ENCODE results near the gene ARRDC3.

The ARRDC3 gene

GRCh38 chr5:91383027-91383955 lies at the start of gene ARRDC3:
Gene ARRDC3 (minus strand): TSS chr5:91383317. CDS start chr5:91383092, 225 bp downstream.
- H3K36me3 ChIP-seq (ENCODE audit: control insufficient read depth, insufficient read depth, low read length), result peaks cover 2% of the 10 kb centered on the region
- H3K9ac ChIP-seq (ENCODE audit: low read length), result peak within 1 kb of the TSS; percentile 96
- H3K4me1 ChIP-seq (ENCODE audit: control insufficient read depth, insufficient read depth, low read length), result peaks cover 18% of the 10 kb centered on the region
- peak within 1 kb of the TSS; percentile 98 for H3K27ac ChIP-seq (ENCODE audit: low read depth, low read length)
- no peaks in the 10 kb centered on the region for H3K27me3 ChIP-seq (ENCODE audit: control insufficient read depth, insufficient read depth, low read length)
- H3K4me3 ChIP-seq (ENCODE audit: low read length), result peak within 1 kb of the TSS; percentile 95

DNA sequence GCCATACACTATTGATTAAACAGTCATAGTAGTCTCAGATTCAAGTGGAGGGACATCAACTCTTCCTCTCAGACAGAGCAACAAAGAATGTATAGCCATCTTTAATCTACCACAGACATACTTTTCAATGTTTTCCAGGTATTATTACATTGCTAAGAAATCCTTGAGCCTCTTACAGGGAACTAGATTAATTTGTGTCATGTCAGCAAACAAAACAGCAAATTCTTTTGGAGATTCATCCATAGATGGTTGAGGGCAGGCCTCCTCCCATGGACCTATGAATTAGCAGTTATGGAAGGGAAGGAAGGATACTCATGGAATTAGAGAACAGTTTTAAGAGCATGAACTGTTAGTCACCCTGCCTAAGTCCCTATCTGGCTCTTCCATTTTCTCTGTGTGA lies 47.8 kb upstream of the ARRDC3 start:
- Histone ChIP-seq H3K36me3 (ENCODE audit: control insufficient read depth, insufficient read depth, low read length) (no peaks in the 10 kb centered on the region), H3K27me3 (ENCODE audit: control insufficient read depth, insufficient read depth, low read length) (no peaks in the 10 kb centered on the region), H3K27ac (ENCODE audit: low read depth, low read length) (no peak overlapping the region), H3K9ac (ENCODE audit: low read length) (no peak overlapping the region), H3K4me1 (ENCODE audit: control insufficient read depth, insufficient read depth, low read length) (no peaks in the 10 kb centered on the region), H3K4me3 (ENCODE audit: low read length) (no peak overlapping the region)

GRCh38 chr5:91424638-91425436 lies 41.7 kb upstream of the ARRDC3 start:
- H3K27ac ChIP-seq (ENCODE audit: low read depth, low read length), result no peak overlapping the region
- no peaks in the 10 kb centered on the region for H3K4me1 ChIP-seq (ENCODE audit: control insufficient read depth, insufficient read depth, low read length)
- H3K9ac ChIP-seq (ENCODE audit: low read length), result no peak overlapping the region
- H3K36me3 ChIP-seq (ENCODE audit: control insufficient read depth, insufficient read depth, low read length), result no peaks in the 10 kb centered on the region
- no peak overlapping the region for H3K4me3 ChIP-seq (ENCODE audit: low read length)
- no peaks in the 10 kb centered on the region for H3K27me3 ChIP-seq (ENCODE audit: control insufficient read depth, insufficient read depth, low read length)

DNA sequence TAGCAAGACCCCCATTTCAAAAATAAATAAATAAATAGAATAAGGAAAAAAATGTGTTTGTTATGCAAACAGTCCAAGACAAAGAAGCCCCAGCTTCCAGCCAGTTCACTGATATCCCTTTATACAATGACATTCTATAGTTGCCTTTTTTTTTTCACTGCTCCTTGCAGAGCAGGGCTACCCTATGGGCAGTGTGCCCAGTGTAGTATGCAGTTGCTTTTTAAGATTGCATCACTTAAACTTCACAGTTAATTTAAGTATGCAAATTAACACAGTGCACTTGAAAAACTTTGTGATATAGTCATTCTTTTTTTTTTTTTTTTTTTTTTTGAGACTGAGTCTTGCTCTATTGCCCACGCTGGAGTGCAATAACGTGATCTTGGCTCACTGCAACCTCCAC lies 40.8 kb upstream of the ARRDC3 start:
- Histone ChIP-seq H3K9ac (ENCODE audit: low read length) (no peak overlapping the region), H3K4me3 (ENCODE audit: low read length) (no peak overlapping the region), H3K36me3 (ENCODE audit: control insufficient read depth, insufficient read depth, low read length) (no peaks in the 10 kb centered on the region), H3K27me3 (ENCODE audit: control insufficient read depth, insufficient read depth, low read length) (no peaks in the 10 kb centered on the region), H3K4me1 (ENCODE audit: control insufficient read depth, insufficient read depth, low read length) (no peaks in the 10 kb centered on the region), H3K27ac (ENCODE audit: low read depth, low read length) (no peak overlapping the region)

- Histone ChIP-seq H3K36me3 (ENCODE audit: control insufficient read depth, insufficient read depth, low read length) (no peaks in the 10 kb centered on the region), H3K27me3 (ENCODE audit: control insufficient read depth, insufficient read depth, low read length) (no peaks in the 10 kb centered on the region)
Observed at GRCh38 chr5:91420879-91421278, 37.8 kb upstream of the ARRDC3 start.

DNA sequence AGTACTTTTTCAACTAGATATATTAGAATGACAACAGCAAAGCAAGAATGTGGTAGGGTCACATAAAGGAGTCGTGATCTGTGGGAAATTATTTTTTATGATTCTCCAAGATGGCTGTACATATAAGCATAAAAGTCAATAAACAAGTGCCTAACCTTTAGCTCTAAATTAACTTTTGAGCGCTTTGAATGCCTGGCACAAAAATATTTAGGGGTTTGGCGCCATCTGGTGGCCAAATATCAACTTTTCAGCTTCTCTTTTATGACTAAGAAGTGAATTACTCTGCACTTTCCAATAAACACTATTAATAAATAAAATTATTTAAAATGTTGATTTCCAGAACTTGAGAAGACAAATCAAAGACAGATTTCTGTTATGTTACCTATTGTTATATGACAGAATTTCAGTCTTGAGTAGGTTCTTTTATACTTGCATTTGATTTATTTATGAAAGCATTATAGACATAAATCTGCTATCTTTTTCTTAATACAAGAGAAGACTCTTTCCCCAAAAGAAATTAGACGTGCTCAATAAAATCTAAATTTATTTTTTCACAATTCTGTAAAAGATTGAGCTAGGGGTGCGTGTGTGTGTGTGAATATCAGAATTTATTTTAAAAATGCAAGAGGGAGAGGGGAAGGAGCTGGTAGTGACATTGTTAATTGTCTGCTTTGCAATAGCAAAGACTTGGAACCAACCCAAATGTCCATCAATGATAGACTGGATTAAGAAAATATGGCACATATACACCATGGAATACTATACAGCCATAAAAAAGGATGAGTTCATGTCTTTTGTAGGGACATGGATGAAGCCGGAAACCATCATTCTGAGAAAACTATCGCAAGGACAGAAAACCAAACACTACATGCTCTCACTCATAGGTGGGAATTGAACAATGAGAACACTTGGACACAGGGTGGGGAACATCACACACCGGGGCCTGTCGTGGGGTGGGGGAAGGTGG lies 36.7 kb upstream of the ARRDC3 start:
- Histone ChIP-seq H3K27me3 (ENCODE audit: control insufficient read depth, insufficient read depth, low read length) (no peaks in the 10 kb centered on the region), H3K36me3 (ENCODE audit: control insufficient read depth, insufficient read depth, low read length) (no peaks in the 10 kb centered on the region), H3K27ac (ENCODE audit: low read depth, low read length) (no peak overlapping the region), H3K9ac (ENCODE audit: low read length) (no peak overlapping the region), H3K4me3 (ENCODE audit: low read length) (no peak overlapping the region), H3K4me1 (ENCODE audit: control insufficient read depth, insufficient read depth, low read length) (no peaks in the 10 kb centered on the region)

More at GRCh38 chr5:91420879-91421278, 37.8 kb upstream of the ARRDC3 start:
- Histone ChIP-seq H3K4me3 (ENCODE audit: low read length) (no peak overlapping the region), H3K4me1 (ENCODE audit: control insufficient read depth, insufficient read depth, low read length) (no peaks in the 10 kb centered on the region), H3K27ac (ENCODE audit: low read depth, low read length) (no peak overlapping the region), H3K9ac (ENCODE audit: low read length) (no peak overlapping the region)

DNA sequence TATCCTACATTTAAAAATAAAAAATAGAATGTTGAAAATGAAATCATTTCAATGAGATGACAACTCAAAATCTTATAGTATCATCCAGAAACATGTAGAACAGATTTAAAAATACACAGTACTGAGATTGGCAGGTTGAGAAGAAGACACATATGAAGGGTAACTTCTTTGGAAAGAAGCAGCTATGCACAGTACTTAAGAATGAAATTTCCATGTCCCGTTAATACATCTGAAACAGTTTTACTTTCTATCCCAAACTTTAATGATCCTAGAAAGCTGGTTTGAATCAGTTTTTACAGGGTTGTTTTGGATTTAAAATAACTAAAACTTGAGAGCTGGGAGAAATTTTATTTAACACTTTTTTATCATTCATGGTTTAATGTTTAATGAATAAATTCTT lies 36.0 kb upstream of the ARRDC3 start:
- Histone ChIP-seq H3K27me3 (ENCODE audit: control insufficient read depth, insufficient read depth, low read length) (no peaks in the 10 kb centered on the region), H3K9ac (ENCODE audit: low read length) (no peak overlapping the region), H3K4me1 (ENCODE audit: control insufficient read depth, insufficient read depth, low read length) (no peaks in the 10 kb centered on the region), H3K4me3 (ENCODE audit: low read length) (no peak overlapping the region), H3K36me3 (ENCODE audit: control insufficient read depth, insufficient read depth, low read length) (no peaks in the 10 kb centered on the region), H3K27ac (ENCODE audit: low read depth, low read length) (no peak overlapping the region)

DNA sequence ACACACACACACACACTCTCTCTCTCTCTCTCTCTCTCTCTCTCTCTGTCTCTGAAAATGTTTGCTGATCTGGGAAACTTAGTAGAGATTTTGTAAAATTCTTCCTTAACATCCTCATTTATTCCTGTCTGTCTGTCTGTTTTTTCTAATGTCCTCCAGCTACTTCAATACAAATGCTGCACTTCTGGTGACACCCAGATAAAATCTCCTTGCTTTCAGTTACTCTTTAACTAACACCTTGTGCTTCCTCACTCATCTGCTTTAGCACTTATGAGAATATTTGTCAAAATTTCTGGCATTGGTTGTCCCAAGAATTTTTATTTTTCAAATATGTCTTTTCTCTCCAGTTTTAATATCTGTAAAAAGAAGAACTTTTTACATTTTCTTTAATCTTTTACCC lies 35.0 kb upstream of the ARRDC3 start:
- Histone ChIP-seq H3K27ac (ENCODE audit: low read depth, low read length) (no peak overlapping the region), H3K36me3 (ENCODE audit: control insufficient read depth, insufficient read depth, low read length) (no peaks in the 10 kb centered on the region)

DNA sequence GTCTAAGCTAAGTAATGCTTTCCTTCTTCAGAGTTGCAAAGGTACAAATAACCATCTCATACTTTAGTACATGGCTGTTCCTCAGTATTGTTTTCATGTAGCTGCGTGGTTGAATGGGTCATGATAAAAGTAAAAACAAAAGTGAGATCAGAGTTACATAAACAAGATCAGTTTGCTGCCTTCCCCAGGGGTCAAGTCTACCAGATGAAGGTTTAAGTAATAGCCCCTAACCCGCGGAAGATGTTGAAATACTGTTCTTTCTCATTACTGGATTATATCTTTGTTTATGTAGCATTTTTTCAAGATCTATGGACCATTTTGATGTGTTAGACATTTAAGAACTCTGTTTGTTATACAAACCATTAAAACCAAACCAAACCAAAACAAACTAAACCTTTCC lies 34.1 kb upstream of the ARRDC3 start:
- Histone ChIP-seq H3K27me3 (ENCODE audit: control insufficient read depth, insufficient read depth, low read length) (no peaks in the 10 kb centered on the region), H3K36me3 (ENCODE audit: control insufficient read depth, insufficient read depth, low read length) (no peaks in the 10 kb centered on the region), H3K9ac (ENCODE audit: low read length) (no peak overlapping the region), H3K4me1 (ENCODE audit: control insufficient read depth, insufficient read depth, low read length) (no peaks in the 10 kb centered on the region), H3K4me3 (ENCODE audit: low read length) (no peak overlapping the region), H3K27ac (ENCODE audit: low read depth, low read length) (no peak overlapping the region)

More for the DNA sequence above, 35.0 kb upstream of the ARRDC3 start:
- H3K9ac ChIP-seq (ENCODE audit: low read length), result no peak overlapping the region
- H3K4me3 ChIP-seq (ENCODE audit: low read length), result no peak overlapping the region
- H3K27me3 ChIP-seq (ENCODE audit: control insufficient read depth, insufficient read depth, low read length), result no peaks in the 10 kb centered on the region
- H3K4me1 ChIP-seq (ENCODE audit: control insufficient read depth, insufficient read depth, low read length), result no peaks in the 10 kb centered on the region

DNA sequence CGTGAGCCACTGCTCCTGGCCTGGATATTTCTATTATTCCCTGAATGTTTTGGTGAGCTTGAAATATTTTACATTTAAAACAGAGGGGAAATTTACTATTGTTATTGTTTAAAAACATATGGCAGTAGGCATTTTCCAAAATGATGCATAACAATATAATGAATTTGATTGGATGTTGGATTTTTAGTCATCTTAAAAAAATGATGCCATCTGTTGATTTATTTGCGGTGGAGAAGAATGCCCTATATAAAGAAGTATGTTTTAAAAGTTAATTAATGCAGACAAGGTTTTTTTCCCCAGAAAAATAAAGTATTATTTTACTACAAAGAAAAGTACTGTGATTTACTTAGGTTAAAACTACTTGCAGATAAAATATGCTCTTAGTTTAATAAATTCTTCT lies 33.4 kb upstream of the ARRDC3 start:
- H3K4me3 ChIP-seq (ENCODE audit: low read length), result no peak overlapping the region
- no peaks in the 10 kb centered on the region for H3K27me3 ChIP-seq (ENCODE audit: control insufficient read depth, insufficient read depth, low read length)
- H3K36me3 ChIP-seq (ENCODE audit: control insufficient read depth, insufficient read depth, low read length), result no peaks in the 10 kb centered on the region
- no peak overlapping the region for H3K27ac ChIP-seq (ENCODE audit: low read depth, low read length)
- no peak overlapping the region for H3K9ac ChIP-seq (ENCODE audit: low read length)
- H3K4me1 ChIP-seq (ENCODE audit: control insufficient read depth, insufficient read depth, low read length), result no peaks in the 10 kb centered on the region

DNA sequence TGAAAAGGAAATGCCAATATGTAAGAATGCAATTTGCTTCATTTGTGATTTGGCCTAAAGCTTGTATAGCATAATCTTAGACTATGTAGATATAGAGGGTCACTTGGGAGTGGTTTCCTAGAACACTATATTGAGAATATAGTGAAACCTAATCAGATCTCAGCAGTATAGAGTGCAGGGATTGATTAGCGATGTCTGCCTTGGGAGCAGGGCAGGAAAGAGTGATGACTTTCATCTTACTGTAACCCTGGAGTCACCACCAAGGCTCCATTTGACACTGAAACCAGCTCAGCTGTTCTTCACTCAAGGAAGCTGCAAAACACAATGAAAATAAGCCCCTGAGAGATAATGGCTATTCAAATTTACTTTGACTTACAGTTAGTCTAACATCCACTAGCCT lies 26.2 kb upstream of the ARRDC3 start:
- H3K9ac ChIP-seq (ENCODE audit: low read length), result no peak overlapping the region
- no peaks in the 10 kb centered on the region for H3K27me3 ChIP-seq (ENCODE audit: control insufficient read depth, insufficient read depth, low read length)
- H3K4me1 ChIP-seq (ENCODE audit: control insufficient read depth, insufficient read depth, low read length), result no peaks in the 10 kb centered on the region
- no peak overlapping the region for H3K27ac ChIP-seq (ENCODE audit: low read depth, low read length)
- no peak overlapping the region for H3K4me3 ChIP-seq (ENCODE audit: low read length)
- H3K36me3 ChIP-seq (ENCODE audit: control insufficient read depth, insufficient read depth, low read length), result no peaks in the 10 kb centered on the region

GRCh38 chr5:91408710-91409109 lies 25.6 kb upstream of the ARRDC3 start:
- Histone ChIP-seq H3K36me3 (ENCODE audit: control insufficient read depth, insufficient read depth, low read length) (no peaks in the 10 kb centered on the region), H3K9ac (ENCODE audit: low read length) (no peak overlapping the region), H3K27me3 (ENCODE audit: control insufficient read depth, insufficient read depth, low read length) (no peaks in the 10 kb centered on the region), H3K4me3 (ENCODE audit: low read length) (no peak overlapping the region), H3K4me1 (ENCODE audit: control insufficient read depth, insufficient read depth, low read length) (no peaks in the 10 kb centered on the region), H3K27ac (ENCODE audit: low read depth, low read length) (no peak overlapping the region)

Data from rectal smooth muscle tissue (tissue), 1 donor.